Subcutaneous adipose tissue (tissue), 4 donors: ENCODE measurements around the gene OVCH1. TPM values are rescaled to one million over a fixed set of nuclear protein-coding genes. Genes with fewer than 3 reads are reported as not detected.

Experiments used
- total RNA-seq, 4 donors: library from RNA; depleted of rRNA; stranded (reverse); fragments of >200 nt; gene quantifications; one replicate each; pipeline ENCODE4 v1.1.0, GENCODE V29; 2016
- TF ChIP-seq, protein P1 (sequence below): fragments of 450-650 bp; IDR thresholded peaks from one replicate; pipeline ENCODE4 v1.5.1; 2016; ENCODE audit warnings: low read depth, mild to moderate bottlenecking, control low read depth, antibody characterized with exemption, moderate library complexity

Gene OVCH1
- total RNA-seq: under 1 TPM in 3 of 4 donors, not detected in 1; 0.17 to 0.22 (median 0.19) TPM

GRCh38 chr12:29497588-29497987 is at the start of gene OVCH1:
Gene OVCH1 (minus strand): TSS chr12:29497686. CDS start chr12:29497686, 0 bp downstream.
- TF ChIP-seq, protein P1, sequence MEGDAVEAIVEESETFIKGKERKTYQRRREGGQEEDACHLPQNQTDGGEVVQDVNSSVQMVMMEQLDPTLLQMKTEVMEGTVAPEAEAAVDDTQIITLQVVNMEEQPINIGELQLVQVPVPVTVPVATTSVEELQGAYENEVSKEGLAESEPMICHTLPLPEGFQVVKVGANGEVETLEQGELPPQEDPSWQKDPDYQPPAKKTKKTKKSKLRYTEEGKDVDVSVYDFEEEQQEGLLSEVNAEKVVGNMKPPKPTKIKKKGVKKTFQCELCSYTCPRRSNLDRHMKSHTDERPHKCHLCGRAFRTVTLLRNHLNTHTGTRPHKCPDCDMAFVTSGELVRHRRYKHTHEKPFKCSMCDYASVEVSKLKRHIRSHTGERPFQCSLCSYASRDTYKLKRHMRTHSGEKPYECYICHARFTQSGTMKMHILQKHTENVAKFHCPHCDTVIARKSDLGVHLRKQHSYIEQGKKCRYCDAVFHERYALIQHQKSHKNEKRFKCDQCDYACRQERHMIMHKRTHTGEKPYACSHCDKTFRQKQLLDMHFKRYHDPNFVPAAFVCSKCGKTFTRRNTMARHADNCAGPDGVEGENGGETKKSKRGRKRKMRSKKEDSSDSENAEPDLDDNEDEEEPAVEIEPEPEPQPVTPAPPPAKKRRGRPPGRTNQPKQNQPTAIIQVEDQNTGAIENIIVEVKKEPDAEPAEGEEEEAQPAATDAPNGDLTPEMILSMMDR: no peak

- TF ChIP-seq, protein P1: no peak
Observed at GRCh38 chr12:29547151-29547632, 49.7 kb upstream of the OVCH1 start.

DNA sequence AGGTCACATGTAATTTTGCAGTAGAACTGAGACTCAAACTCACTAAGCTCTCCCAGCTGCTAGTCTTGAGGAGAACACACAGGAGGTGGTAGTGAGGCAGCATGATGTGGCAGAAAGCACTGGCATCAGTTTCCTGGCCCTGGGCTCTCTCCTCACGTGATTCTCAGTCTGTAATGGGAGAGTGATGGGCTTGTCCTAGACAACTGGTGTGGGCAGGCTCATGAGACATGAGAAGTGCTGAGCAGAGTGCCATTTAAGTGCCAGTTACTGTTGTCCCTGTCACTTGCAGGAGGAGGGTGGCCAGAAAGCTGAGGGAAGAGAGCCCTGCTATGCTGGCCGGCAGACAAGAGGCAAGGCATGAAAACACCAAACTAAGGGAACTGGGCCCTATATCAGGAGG is 48.5 kb upstream of the OVCH1 start:
- TF ChIP-seq, protein P1: no peak

GRCh38 chr12:29545102-29545467 is 47.6 kb upstream of the OVCH1 start:
- TF ChIP-seq, protein P1: no peak

DNA sequence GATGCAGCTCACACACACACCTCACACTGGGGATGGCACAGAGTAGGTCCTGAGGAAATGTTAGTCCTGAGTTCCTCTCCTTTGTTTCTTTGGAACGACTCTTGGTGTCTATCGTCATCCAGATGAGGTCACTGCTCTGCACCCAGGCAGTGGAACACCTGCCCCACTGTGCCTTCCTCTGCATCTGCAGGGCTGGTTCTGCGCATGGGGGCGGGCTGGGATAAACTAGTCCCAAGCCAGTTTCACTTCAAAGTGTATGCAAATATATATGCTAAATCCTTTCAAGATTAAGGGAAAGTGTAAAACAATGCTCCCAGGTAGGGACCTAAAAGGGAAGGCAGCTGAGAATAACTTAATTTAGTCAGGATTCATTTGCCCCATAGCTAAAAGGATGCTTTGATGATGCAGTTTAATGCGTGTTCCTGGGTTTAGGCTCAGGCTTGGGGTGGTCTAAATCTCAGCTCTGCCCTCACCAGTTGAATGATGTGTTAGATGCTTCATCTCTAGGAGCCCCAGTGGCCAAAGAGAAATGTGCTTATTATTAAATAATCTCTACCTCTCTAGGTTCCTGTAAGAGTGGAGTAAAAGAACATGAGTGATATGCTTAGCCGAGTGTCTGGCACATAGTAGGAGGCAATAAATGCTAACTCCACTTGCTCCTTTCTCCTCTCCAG is 47.1 kb upstream of the OVCH1 start:
- TF ChIP-seq, protein P1: no peak

DNA sequence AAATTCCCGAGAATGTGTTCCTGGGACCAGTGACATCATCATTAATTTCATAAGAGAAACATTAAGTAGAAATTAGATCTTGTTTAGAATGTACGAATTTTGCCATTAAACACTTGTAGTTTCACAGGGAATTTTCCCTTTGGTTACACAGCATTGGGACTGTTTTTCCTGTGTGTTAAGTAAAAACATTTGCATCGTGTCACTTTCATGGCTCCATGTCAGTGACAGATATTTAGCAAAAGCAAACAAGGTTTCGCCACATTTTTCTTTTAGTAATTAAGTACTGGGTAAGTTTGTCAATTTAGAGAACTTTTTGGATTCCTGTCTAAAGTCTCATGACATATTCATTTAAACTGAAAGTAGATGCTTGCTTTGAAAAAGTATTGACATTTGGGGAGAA is 45.5 kb upstream of the OVCH1 start:
- TF ChIP-seq, protein P1: no peak

DNA sequence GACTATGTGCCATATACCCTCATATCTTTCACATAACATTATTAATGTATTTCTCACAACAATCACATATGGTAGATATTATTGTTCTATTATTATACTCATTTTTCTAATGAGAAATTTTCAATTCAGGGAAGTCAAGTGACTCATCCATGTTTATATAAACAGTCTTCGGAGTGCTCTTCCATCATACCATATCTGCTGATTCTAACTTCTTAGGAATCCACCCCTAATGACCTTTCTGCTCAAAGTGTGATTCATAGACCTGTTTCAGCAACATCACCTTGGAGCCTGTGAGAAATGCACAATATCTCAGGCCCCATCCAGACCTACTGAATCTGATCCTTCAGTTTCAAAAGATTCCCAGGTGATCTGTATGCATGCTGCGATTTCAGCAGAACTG is 39.8 kb upstream of the OVCH1 start:
- TF ChIP-seq, protein P1: no peak
